ENCODE measurements around the gene AHCTF1. TPM values are rescaled to one million over a fixed set of nuclear protein-coding genes. Genes with fewer than 3 reads are reported as not detected.

AHCTF1 gene
- 21.1 TPM for total RNA-seq
- long read RNA-seq, partial matches to known transcripts, result 1 of 2 reads
- long read RNA-seq, other reads (novel, unspliced or antisense), result 1 of 2 reads

- intact Hi-C loops (cut with DNase I), result no loop called here
- ATAC-seq, result peak; percentile 99
Observed at GRCh38 chr1:246931549-246932365, at the start of gene AHCTF1. Gene AHCTF1, minus strand, starts transcription at chr1:246931948. Its CDS starts 13,578 bp downstream, at chr1:246918370.

DNA sequence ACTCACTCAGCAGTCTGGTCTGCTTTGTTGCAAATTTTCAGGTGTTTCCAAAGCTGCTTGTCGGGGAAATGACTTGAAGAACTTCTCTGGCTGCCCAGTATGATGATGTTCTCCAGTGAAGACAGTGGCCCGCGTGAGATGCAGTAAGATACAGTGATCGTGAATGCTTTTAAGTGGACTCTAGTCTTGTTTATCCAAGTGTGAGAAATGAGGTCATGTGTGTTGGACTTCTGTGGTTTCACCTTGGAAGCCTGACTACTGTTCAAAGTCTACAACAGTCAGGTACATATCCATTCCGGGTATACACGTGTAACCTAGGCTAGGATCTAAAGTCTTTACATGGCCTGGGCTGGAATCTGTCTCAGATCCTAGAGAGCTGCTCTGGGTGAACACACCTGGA is 47.0 kb upstream of the AHCTF1 start:
- intact Hi-C loops (cut with DNase I), result loop anchor here (10.0 kb wide), 1 partner anchor 294 kb away; no protein-coding TSS in a partner anchor
- DNase-seq (ENCODE audit: missing footprints) (no peak), ATAC-seq (no peak)

More at GRCh38 chr1:246931549-246932365, at the start of gene AHCTF1:
- peak; percentile 97 for DNase-seq (ENCODE audit: missing footprints)

DNA sequence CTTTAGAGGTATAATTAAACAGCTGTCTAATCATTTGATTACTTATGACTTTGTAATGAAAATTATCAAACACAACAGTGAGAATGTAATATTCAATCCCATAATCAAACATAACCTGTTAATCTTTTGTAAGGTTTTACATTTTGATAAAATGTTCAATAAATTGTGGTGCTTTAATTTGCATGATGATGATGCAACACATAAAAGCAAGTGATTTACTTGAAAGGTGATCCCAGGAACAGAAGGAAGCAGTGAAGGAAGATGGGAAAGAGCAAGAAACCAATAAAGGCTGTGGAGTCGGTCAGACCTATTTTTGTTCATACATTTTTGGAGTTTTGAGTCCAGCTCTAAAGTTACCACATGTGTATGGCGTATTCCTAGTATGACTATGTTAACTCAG is 46.5 kb upstream of the AHCTF1 start:
- no peak for ATAC-seq
- intact Hi-C loops (cut with DNase I), result loop anchor here (10.0 kb wide), 1 partner anchor 293 kb away; no protein-coding TSS in a partner anchor

GRCh38 chr1:246971969-246972368 is 40.2 kb upstream of the AHCTF1 start:
- DNase-seq (ENCODE audit: missing footprints) (peak; percentile 40), ATAC-seq (no peak)
- intact Hi-C loops (cut with DNase I), result loop anchor here (1.0 to 10.0 kb wide), 2 partner anchors 65 to 287 kb away; no protein-coding TSS in a partner anchor

More for the DNA sequence above, 46.5 kb upstream of the AHCTF1 start:
- no peak for DNase-seq (ENCODE audit: missing footprints)

DNA sequence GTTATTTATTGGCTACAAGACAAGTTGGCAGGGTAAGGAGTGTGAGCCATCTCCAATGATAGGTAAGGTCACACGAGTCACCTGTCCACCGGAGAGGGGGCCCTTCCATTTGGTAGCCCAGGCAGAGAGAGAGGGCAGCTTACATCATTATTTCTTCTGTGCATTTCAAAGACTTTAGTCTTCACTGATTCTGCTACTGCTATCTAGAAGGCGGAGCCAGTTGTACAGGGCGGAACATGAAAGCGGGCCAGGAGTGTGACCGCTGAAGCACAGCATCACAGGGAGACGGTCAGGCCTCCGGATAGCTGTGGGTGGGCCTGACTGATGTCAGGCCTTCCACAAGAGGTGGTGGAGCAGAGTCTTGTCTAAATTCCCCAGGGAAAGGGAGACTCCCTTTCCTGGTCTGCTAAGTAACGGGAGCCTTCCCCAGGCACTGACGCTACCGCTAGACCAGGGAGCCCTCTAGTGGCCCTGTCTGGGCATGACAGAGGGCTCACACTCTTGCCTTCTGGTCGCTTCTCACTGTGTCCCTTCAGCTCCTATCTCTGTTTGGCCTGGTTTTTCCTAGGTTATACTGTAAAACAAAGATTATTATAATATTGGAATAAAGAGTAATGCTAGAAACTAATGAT is 39.5 kb upstream of the AHCTF1 start:
- intact Hi-C loops (cut with DNase I), result loop anchor here (1.0 to 10.0 kb wide), 2 partner anchors 64 to 286 kb away; no protein-coding TSS in a partner anchor
- ATAC-seq (no peak), DNase-seq (ENCODE audit: missing footprints) (peak; percentile 71)

DNA sequence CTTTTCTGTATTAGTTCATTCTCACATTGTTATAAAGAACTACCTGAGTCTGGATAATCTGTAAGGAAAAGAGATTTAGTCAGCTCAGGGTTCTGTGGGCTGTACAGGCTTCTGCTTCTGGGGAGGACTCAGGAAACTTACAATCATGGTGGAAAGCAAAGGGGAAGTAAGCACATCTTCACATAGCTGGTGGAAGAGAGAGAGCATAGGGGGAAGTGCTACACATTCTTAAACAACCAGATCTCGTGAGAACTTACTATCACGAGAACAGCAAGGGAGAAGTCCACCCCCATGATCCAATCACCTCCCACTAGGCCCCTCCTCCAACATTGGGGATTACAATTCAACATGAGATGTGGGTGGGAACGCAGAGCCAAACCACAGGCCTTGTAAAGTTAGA is 37.9 kb upstream of the AHCTF1 start:
- intact Hi-C loops (cut with DNase I), result loop anchor here (10.0 kb wide), 1 partner anchor 285 kb away; no protein-coding TSS in a partner anchor
- DNase-seq (ENCODE audit: missing footprints), result no peak
- no peak for ATAC-seq

DNA sequence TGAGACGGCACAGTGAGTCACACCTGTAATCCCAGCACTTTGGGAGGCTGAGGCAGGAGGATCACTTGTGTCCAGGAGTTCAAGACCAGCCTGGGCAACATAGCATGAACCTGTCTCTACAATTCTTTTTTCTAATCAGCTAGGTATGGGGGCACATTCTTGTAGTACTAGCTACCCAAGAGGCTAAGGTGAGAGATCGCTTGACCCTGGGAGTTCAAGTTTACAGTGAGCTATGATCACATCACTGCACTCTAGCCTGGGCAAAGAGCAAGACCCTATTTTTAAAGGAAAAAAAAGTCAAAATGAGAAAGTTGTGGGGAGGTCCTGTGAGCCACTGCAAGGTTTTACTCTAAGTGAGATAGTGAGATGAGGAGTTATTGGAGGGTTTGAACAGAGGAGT is 34.8 kb upstream of the AHCTF1 start:
- ATAC-seq (no peak), DNase-seq (ENCODE audit: missing footprints) (no peak)
- intact Hi-C loops (cut with DNase I), result no loop called here

DNA sequence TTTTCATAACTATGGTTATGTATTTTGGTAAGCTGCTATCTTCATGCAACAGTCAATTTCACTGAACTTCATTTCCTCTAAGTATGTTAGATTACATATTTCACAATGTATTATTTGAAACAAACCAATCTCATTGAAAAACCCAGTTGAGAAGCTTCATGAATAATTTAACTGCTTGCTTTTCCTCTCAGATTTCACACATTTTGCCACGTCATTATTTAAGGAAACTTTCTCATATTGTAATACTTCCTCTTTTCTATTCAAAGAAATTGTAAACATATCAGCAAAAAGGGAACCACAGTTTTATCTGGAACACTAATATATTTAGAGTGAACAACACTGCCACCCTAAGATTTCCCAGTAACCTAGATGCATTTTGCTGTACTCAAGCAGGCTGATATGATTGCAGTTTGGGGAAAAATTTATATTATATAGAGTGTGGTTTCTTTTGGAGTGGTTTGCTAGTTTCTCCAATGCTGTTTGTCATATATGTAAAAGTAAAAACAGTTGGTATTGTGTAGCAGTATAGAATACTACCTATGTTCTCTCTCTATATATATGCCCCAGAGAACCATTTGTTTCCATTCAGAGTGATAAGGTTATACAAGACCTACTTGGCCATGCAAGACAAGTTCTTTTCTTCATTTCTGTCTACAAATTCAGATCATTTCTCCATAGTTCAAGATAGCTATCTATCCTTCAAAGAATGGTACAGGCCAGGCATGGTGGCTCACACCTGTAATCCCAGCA is 28.4 kb upstream of the AHCTF1 start:
- no peak for DNase-seq (ENCODE audit: missing footprints)
- peak; percentile 48 for ATAC-seq
- intact Hi-C loops (cut with DNase I), result no loop called here

DNA sequence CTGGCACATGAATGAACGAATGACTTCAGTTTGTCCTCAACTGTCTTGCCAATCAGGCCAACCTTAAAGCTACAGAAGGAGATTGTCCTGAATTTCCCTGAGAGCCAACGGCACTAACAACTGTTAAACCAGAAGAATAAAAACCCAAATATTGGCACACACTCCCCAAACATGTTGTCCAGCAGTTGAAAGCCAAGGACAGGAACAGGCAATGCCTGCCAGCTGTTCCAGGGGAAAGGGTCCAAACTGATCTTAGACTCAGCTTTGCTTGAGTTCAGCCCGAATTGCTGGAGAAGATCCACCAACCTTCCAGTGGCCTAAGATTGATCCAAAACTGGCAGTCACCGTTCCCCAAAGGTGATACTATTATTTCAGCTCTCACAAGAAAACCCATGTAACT is 22.4 kb upstream of the AHCTF1 start:
- ATAC-seq, result peak; percentile 74
- peak; percentile 17 for DNase-seq (ENCODE audit: missing footprints)
- intact Hi-C loops (cut with DNase I), result no loop called here

DNA sequence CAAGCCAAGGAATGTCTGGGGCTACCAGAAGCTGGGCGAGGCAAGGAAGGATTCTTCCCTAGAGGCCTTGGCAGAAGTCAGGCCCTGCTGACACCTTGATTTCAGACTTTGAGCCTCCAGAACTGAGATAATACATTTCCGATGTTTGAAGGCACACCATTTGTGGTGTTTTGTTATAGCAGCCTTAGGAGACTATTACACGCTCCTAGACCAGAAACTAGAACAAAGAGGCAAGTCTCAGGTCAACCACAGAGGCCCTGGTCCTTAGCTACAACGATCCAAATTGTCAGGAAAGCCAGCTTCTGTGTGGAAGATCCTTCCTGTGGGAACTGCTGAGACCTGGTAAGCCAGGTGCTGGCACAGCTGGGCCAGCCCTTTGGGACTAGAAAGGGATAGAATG is 19.7 kb upstream of the AHCTF1 start:
- intact Hi-C loops (cut with DNase I), result no loop called here
- DNase-seq (ENCODE audit: missing footprints), result no peak
- no peak for ATAC-seq

GRCh38 chr1:246949956-246950355 is 18.2 kb upstream of the AHCTF1 start:
- DNase-seq (ENCODE audit: missing footprints) (no peak), ATAC-seq (no peak)
- intact Hi-C loops (cut with DNase I), result loop anchor here (5.0 kb wide), 1 partner anchor 38 kb away; no protein-coding TSS in a partner anchor

GRCh38 chr1:246947255-246947654 is 15.5 kb upstream of the AHCTF1 start:
- intact Hi-C loops (cut with DNase I), result loop anchor here (5.0 kb wide), 1 partner anchor 35 kb away; no protein-coding TSS in a partner anchor
- DNase-seq (ENCODE audit: missing footprints) (peak; percentile 67), ATAC-seq (peak; percentile 95)

- intact Hi-C loops (cut with DNase I), result loop anchor here (5.0 kb wide), 1 partner anchor 34 kb away; no protein-coding TSS in a partner anchor
- ATAC-seq, result no peak
Observed at GRCh38 chr1:246946366-246946765, 14.6 kb upstream of the AHCTF1 start.

GRCh38 chr1:246934765-246935164 is 3.0 kb upstream of the AHCTF1 start:
- ATAC-seq, result no peak
- intact Hi-C loops (cut with DNase I), result no loop called here
- DNase-seq (ENCODE audit: missing footprints), result no peak

More at GRCh38 chr1:246946366-246946765, 14.6 kb upstream of the AHCTF1 start:
- peak; percentile 53 for DNase-seq (ENCODE audit: missing footprints)

GRCh38 chr1:246933893-246934292 is 2.1 kb upstream of the AHCTF1 start:
- intact Hi-C loops (cut with DNase I), result no loop called here
- ATAC-seq (no peak), DNase-seq (ENCODE audit: missing footprints) (no peak)

DNA sequence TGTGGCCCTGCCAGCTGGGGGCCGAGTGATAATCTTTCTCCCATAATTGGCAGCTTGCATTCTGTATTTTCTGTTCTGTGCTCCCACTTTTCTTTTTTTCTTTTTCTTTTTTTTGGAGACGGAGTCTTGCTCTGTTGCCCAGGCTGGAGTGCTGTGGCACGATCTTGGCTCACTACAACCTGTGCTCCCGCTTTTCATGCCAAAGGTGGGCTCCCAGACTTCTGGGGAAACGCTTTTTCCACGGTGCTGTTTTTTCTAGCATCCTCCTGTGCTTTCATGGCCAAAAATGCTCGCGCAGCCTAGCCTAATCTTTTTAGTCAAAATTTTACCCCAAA is 585 bp upstream of the AHCTF1 start:
- no peak for DNase-seq (ENCODE audit: missing footprints)
- intact Hi-C loops (cut with DNase I), result no loop called here
- ATAC-seq, result no peak

- no peak for ATAC-seq
- intact Hi-C loops (cut with DNase I), result no loop called here
Observed at GRCh38 chr1:246930830-246931548, 759 bp downstream of the AHCTF1 start.

DNA sequence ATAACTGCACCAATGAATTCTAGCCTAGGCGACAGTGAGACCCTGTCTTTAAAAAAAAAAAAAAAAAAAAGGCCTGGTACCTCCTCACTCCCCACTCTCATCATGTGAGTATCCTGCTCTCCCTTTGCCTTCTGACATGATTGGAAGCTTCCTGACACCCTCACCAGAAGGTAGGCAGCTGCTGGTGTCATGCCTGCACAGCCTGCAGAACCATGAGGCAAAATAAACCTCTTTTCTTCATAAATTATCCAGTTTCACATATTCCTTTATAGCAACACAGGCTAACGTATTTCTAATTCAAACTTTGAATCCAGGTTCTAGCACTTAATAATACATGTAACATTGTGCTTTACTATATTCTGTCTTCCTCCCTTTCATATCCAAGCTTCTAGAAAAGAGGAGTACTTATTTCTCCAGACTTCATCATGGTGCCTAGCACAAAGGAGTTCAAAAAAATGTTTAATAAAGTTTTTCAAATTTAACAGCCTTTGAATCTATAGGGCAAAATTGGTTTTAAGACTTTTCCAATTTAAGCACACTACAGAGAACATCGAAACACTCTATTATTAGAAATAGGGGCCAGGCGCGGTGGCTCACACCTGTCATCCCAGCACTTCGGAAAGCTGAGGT is 5.6 kb downstream of the AHCTF1 start:
- no peak for DNase-seq (ENCODE audit: missing footprints)
- ATAC-seq, result no peak
- intact Hi-C loops (cut with DNase I), result no loop called here

More at GRCh38 chr1:246930830-246931548, 759 bp downstream of the AHCTF1 start:
- DNase-seq (ENCODE audit: missing footprints), result peak; percentile 80

All from Right ventricle myocardium inferior (tissue), 1 donor.